Kidney tubule cell (primary cell): Measurements from ENCODE around the gene TXNDC16.
A peak's percentile ranks its signal among the peaks of the same experiment; 100 is the strongest.
"Not testable (repeated sequence)": the region's sequence is repeated elsewhere in the genome, so short reads cannot be mapped to it uniquely, and the experiment has no call there.

ENCODE experiments used
- DNase-seq: peaks from one replicate; pipeline ENCODE4 v3.0.0-alpha.2; 2018; ENCODE audit warnings: low spot score

Gene TXNDC16

DNA sequence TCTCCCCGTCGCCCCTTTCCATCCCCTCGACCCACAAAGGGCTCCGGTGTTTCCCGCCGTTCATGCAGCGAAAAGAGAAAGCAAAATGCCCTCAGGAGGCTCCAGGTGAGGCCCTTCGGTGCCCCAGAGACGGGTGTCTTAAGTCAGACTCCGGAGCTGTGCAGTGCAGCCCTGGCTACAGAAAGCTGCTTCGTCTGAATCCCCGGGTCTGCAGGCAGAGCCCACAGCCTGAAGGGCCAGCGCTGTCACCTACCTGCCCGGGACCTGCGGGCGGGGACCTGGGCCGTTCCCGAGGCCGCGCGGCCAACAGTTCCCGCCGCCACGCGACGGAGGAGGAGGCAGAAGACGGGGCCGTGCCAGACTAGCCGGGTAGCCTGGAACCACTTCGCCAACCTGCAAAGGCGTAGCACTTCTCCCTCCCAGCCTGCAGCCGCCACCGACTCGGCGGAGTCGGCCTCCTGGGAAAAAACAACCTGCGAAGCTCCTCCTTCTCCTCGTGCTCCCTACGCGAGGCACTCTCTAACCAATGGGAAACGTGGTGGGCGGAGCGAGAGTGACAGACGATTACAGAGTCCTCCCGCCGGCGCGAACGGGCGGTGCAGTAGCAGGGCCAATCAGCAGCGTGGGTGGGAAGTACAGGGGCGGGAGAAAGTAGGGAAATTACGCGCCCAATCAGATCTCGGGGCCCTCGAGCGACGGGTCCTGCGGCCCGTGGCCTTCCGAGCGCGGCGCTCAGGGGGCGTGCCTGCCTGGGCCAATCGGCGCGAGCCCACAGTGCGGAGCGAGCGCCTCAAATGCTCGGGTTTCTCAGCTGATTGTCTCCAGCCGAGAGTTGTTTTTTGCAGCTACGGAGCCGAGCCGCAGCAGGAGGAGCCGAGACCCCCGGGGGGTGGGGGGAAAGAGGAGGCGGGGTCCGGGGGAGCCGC lies at the start of gene TXNDC16, which contains the start of gene GPR137C:
Gene TXNDC16, minus strand, starts transcription at position 443 of the 926 bp plus-strand sequence. CDS start 8,948 bp downstream, outside the sequence.
Gene GPR137C, plus strand, starts transcription at position 774 of the 926 bp plus-strand sequence. CDS start 312 bp downstream, outside the sequence.
- DNase-seq = peak; percentile 100

- no peak for DNase-seq
Measured at GRCh38 chr14:52599974-52600373, 47.7 kb upstream of the TXNDC16 start.

GRCh38 chr14:52598568-52598967 lies 46.3 kb upstream of the TXNDC16 start:
- no peak for DNase-seq

- DNase-seq = peak; percentile 18
Measured at GRCh38 chr14:52596861-52597260, 44.6 kb upstream of the TXNDC16 start.

DNA sequence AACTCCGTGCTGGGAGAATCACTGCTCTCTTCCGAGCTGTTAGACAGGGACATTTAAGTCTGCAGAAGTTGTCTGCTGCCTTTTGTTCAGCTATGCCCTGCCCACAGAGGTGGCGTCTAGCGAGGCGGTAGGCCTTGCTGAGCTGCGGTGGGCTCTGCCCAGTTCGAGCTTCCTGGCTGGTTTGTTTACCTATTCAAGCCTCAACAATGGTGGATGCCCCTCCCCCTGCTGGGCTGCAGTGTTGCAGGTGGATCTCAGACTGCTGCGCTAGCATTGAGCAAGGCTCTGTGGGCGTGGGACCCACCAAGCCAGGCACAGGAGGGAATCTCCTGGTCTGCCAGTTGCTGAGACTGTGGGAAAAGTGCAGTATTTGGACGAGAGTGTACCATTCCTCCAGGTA lies 44.0 kb upstream of the TXNDC16 start:
- no peak for DNase-seq

DNA sequence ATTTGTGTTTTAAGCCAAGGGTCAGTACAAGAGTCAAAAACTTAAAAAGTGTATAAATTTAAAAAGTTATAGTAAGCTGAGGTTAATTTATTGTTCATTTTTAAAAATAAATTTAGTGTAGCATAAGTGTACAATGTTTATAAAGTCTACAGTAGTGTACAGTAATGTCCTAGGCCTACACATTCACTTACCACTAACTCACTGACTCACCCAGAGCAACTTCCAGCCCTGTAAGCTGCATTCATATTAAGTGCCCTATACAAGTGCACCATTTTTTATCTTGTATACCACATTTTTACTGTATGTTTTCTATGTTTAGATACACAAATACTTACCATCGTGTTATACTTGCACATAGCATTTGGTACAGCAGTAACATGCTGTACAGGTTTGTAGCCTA lies 38.0 kb upstream of the TXNDC16 start:
- DNase-seq = no peak

GRCh38 chr14:52589646-52590045 lies 37.3 kb upstream of the TXNDC16 start:
- DNase-seq = no peak

- peak; percentile 9 for DNase-seq
Measured at GRCh38 chr14:52583544-52583943, 31.2 kb upstream of the TXNDC16 start.

DNA sequence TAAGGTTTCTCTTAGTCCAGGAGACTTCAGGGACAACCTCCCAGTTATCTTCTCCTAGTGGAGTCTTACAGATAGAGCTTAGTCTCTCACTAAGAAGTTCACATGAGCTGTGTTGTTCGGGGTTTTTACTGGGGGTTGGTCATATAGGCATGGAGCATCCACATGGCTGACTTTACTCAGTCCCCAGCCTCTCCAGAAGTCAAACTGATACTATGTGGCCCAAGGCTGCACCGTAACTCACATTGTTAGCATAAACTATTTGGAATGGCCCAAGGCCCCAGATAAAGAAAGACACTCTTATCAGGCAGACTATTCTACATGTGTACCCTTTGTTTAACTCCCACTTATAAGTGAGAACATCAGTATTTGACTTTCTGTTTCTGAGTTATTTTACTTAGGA lies 23.6 kb upstream of the TXNDC16 start:
- no peak for DNase-seq

DNA sequence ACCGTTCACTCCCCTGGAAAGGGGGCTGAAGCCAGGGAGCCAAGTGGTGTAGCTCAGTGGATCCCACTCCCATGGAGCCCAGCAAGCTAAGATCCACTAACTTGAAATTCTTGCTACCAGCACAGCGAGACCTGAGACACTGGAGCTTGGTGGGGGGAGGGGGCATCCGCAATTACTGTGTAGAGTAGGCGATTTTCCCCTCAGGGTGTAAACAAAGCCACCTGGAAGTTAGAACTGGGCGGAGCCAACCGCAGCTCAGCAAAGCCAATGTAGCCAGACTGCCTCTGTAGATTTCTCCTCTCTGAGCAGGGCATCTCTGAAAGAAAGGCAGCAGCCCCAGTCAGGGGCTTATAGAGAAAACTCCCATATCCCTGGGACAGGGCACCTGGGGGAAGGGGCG lies 16.1 kb upstream of the TXNDC16 start:
- not testable (repeated sequence) for DNase-seq

- peak; percentile 37 for DNase-seq
Measured at GRCh38 chr14:52563120-52563519, 10.8 kb upstream of the TXNDC16 start.

DNA sequence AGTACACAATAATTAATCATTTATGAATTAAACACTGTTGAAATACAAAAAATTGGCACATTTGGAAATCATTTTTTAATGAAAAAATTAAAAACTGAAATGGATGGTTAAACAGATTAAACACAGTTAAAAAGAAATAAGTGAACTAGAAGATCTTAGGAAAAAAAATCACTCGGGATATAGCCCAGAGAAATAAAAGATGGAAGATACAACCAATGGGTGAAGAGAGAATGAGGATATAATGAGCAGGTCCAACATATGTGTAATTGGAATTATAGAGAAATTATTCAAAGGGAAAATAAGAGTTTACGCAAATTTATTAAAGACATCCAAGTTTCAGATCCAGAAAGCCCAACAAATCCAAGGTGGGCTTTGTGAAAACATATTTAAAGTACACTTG lies 6.4 kb upstream of the TXNDC16 start:
- no peak for DNase-seq

GRCh38 chr14:52553671-52554575 lies 1.6 kb upstream of the TXNDC16 start:
- DNase-seq = peak; percentile 89

- peak; percentile 35 for DNase-seq
Measured at GRCh38 chr14:52553002-52553670, 831 bp upstream of the TXNDC16 start.

- DNase-seq = peak; percentile 39
Measured at GRCh38 chr14:52551696-52552062, 626 bp downstream of the TXNDC16 start.

DNA sequence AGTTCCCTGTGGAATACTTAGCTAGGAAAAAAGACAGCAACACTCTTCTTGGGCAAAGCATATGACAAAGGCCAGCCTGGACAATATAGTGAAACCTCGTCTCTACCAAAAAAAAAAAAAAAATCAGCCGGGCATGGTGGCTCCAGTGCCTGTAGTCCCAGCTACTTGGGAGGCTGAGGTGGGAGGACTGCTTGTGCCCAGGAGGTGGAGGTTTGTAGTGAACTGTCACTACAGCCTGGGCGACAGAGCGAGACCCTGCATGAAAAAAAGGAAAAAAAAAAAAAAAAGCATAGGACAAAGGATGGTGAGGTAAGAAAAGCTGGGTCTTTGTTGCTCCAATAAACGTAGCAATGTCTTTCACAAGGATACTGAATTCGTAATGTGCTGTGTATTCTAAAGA lies 1.1 kb downstream of the TXNDC16 start:
- no peak for DNase-seq

DNA sequence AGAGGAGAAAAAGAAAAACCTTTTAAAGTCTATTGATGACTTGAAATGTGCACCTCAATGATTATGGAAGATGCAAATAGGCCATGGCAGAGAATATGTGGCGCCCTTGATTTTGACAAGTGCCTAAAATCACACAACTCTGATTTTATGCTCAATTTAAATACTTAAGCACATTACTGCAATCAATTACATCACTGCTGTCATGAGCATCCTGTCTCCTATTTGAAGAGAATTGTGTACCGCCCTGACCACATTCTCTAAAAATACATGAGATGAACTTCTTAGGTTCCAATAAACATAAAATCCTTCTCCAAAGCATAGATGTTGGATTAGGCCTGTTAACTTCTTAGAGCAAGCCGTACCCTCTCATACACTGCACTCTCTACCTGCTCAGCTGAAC lies 1.6 kb downstream of the TXNDC16 start:
- DNase-seq = no peak

DNA sequence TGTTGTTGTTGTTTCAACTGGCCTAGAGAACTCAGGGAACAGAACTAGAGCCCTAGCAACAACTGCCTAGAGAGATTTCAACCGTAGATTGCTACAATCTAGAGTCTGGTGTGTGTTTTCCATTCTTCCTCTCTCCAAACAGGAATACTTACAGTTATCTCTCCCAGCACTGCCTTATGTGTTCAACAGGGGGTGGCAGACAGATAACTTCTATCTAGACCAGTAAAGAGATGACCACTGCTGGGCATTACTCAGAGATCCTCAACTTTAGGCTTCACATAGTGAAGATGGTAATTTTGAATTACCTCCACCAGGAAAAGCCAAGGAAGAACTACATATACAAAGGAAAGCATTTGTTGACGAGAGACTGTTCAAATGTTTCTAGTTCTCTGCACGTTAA lies 4.8 kb downstream of the TXNDC16 start:
- DNase-seq = no peak

DNA sequence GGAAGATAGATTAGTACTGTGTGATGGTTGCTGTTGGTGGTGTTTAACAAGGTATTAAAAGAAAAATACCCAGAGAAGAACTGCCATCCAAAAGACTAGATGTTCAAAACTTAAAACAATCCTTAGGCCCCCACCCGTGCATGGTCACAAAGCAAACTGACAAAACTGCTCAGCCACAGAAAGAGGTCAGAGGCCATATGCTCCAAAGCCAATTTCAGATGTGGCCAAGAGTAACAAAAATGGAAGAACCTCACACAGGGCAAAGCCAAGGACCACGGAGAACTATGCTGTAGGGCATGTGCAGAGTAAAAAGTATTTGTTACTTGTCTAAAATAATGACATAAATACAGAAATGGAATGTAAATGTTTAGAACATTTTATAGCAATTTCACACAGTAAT lies 5.3 kb downstream of the TXNDC16 start:
- no peak for DNase-seq

DNA sequence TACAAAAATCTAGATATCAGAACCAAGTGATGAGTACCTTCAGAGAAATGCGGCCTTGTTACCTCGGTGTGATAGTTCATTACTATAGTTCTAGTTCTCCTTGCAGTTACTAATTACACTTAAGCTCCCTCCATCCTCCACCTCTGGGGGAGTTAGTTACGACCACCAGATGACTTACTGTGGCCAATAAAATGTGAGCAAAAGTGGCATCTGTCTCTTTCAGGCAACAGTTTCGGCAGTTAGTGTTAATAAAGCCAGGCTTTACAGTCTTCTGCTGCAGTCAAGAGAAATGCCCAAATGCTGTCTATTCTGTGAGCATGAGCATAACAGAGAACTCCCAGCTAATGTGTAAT lies 6.0 kb downstream of the TXNDC16 start:
- no peak for DNase-seq

GRCh38 chr14:52545584-52546317 lies 6.6 kb downstream of the TXNDC16 start:
- DNase-seq = no peak

DNA sequence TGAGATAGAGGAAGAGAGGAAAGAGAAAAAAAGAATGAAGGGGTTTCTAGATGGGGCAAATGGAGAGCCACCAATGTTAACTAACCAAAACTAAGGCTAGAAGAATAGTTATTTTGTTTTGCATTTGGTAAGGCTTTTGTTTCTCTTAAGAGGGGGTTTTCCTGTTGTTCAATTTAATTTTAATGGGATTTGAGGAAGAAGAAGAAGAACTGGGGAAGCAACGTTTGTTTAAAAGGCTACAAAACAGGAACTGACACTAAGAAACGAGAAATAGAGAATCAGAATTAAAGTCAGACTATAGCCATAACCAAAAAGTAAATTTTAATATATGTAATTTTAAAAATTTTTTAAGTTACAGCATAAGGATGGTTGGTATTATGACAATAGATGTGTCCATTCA lies 13.7 kb downstream of the TXNDC16 start:
- no peak for DNase-seq
